B cell (primary cell): ENCODE measurements around the gene RDH13. TPM values are rescaled to one million over a fixed set of nuclear protein-coding genes. Genes with fewer than 3 reads are reported as not detected.
"Not testable (repeated sequence)": the region's sequence is repeated elsewhere in the genome, so short reads cannot be mapped to it uniquely, and the experiment has no call there.

Source experiments
- ATAC-seq: fragments of 200-7000 bp; cut with Tn5 transposase; one replicate; pipeline ENCODE4 v1.10.0; 2021; ENCODE audit warnings: low read depth, mild to moderate bottlenecking, moderate number of reproducible peaks, moderate library complexity
- CTCF ChIA-PET: fragments of 350-600 bp; sonication (Branson Sonifier 250); formaldehyde crosslinking; loops from one replicate; lab custom pipeline; 2021; ENCODE audit warnings: antibody characterized with exemption, inconsistent platforms; lab: Charles Lee
- POLR2A ChIA-PET: fragments of 350-600 bp; sonication (Branson Sonifier 250); formaldehyde crosslinking; loops from one replicate; lab custom pipeline; 2021; ENCODE audit warnings: antibody characterized with exemption; lab: Charles Lee
- DNase-seq: peaks from one replicate; pipeline ENCODE4 v3.0.0; 2013
- H2AFZ ChIP-seq: 2 replicates; pipeline ENCODE4 v1.6.1; 2012; ENCODE audit warnings: mild to moderate bottlenecking, low read depth, low read length; ENCODE audit not compliant: insufficient read depth, poor library complexity, severe bottlenecking
- H3K27ac ChIP-seq, 2 donors: 1 replicate in 1 of 2; 2 replicates in 1 of 2; pipeline ENCODE4 v1.5.1; 2012 to 2013; ENCODE audit warnings: low read length in 2 of 2, mild to moderate bottlenecking in 2 of 2, moderate library complexity in 1 of 2
- H3K27me3 ChIP-seq, 4 experiments: fragments of 200-600 bp in 1 of 4; sonication (generic) in 1 of 4; replicated peaks in 1 of 4; 1 replicate in 2 of 4; 2 replicates in 2 of 4; pipeline versions ENCODE4 v1.6.1 to v1.7.0; 2013 to 2016; ENCODE audit warnings: low read length in 3 of 4, mild to moderate bottlenecking in 2 of 4, mixed read lengths in 1 of 4, moderate library complexity in 1 of 4; ENCODE audit not compliant: insufficient read depth in 4 of 4, control insufficient read depth in 3 of 4; ENCODE audit errors: control extremely low read depth in 1 of 4
- H3K36me3 ChIP-seq, 2 experiments: replicated peaks in 1 of 2; 1 replicate in 1 of 2; 2 replicates in 1 of 2; pipeline versions ENCODE4 v1.6.1 to v1.7.1; 2013; ENCODE audit warnings: low read length in 1 of 2; ENCODE audit not compliant: insufficient read depth in 2 of 2, control insufficient read depth in 1 of 2; ENCODE audit errors: control extremely low read depth in 1 of 2, extremely low read depth in 1 of 2
- H3K4me1 ChIP-seq, 2 donors: fragments of 200-600 bp in 1 of 2; sonication (generic) in 1 of 2; 1 replicate in 1 of 2; 2 replicates in 1 of 2; pipeline versions ENCODE4 v1.5.1 to v1.6.1; 2013 to 2017; ENCODE audit warnings: low read length in 2 of 2; ENCODE audit not compliant: control insufficient read depth in 2 of 2, insufficient read depth in 2 of 2
- H3K4me2 ChIP-seq: replicated peaks from 2 replicates; pipeline ENCODE3; 2012; ENCODE audit warnings: mild to moderate bottlenecking, low read depth, low read length; ENCODE audit not compliant: poor library complexity, severe bottlenecking
- H3K4me3 ChIP-seq, 5 experiments: fragments of 200-600 bp in 1 of 5; sonication (generic) in 1 of 5; 1 replicate in 3 of 5; 2 replicates in 2 of 5; pipeline versions ENCODE4 v1.5.1 to v1.7.0; 2011 to 2016; ENCODE audit warnings: low read length in 4 of 5, mild to moderate bottlenecking in 4 of 5, low read depth in 2 of 5, control low read depth in 1 of 5, moderate library complexity in 1 of 5; ENCODE audit not compliant: insufficient read depth in 1 of 5; ENCODE audit errors: control extremely low read depth in 1 of 5, extremely low read depth in 1 of 5
- H3K79me2 ChIP-seq: fragments of 200-600 bp; sonication (generic); one replicate; pipeline ENCODE4 v1.6.0; 2016; ENCODE audit warnings: low read length; ENCODE audit not compliant: control insufficient read depth, insufficient read depth
- H3K9ac ChIP-seq: fragments of 200-600 bp; sonication (generic); 2 replicates; pipeline ENCODE4 v1.6.1; 2017; ENCODE audit warnings: mild to moderate bottlenecking, low read length, moderate library complexity
- H3K9me3 ChIP-seq, 3 donors: one replicate each; pipeline versions ENCODE4 v1.6.1 to v1.7.1; 2013; ENCODE audit warnings: low read length in 2 of 3; ENCODE audit not compliant: control insufficient read depth in 2 of 3, insufficient read depth in 1 of 3; ENCODE audit errors: control extremely low read depth in 1 of 3
- H4K20me1 ChIP-seq: 2 replicates; pipeline ENCODE4 v1.6.0; 2012; ENCODE audit warnings: mild to moderate bottlenecking, low read length; ENCODE audit not compliant: insufficient read depth, control insufficient read depth, poor library complexity, severe bottlenecking
- H3K27ac Mint-ChIP-seq: one replicate; pipeline ENCODE4 v1.8.0; 2021; ENCODE audit warnings: mixed read lengths
- H3K27me3 Mint-ChIP-seq: one replicate; pipeline ENCODE4 v1.8.0; 2021; ENCODE audit warnings: mixed read lengths
- H3K4me1 Mint-ChIP-seq: one replicate; pipeline ENCODE4 v1.8.0; 2021; ENCODE audit warnings: mixed read lengths
- H3K4me3 Mint-ChIP-seq: one replicate; pipeline ENCODE4 v1.8.0; 2021; ENCODE audit warnings: mixed read lengths
- H3K9me3 Mint-ChIP-seq: one replicate; pipeline ENCODE4 v1.8.0; 2022; ENCODE audit warnings: mixed read lengths; ENCODE audit not compliant: insufficient read depth
- CTCF ChIP-seq: fragments of 200-600 bp; IDR thresholded peaks from one replicate; pipeline ENCODE4 v1.8.0; 2022; ENCODE audit warnings: antibody characterized with exemption, mild to moderate bottlenecking
- EZH2 ChIP-seq: IDR thresholded peaks from 2 replicates; pipeline ENCODE4 v1.6.1; 2012; ENCODE audit warnings: borderline replicate concordance, low read depth, mild to moderate bottlenecking, moderate library complexity, low read length; ENCODE audit not compliant: insufficient read depth, poor library complexity, severe bottlenecking
- WGBS: methylation state at CpG from one replicate; pipeline ENCODE4 v1.1.5; 2013; ENCODE audit warnings: missing lambda C conversion rate; ENCODE audit not compliant: insufficient coverage; 5-methylcytosine and 5-hydroxymethylcytosine counted together
- intact Hi-C: fragments of 100-400 bp; cut with micrococcal nuclease; formaldehyde crosslinking; loops from one replicate; pipeline ENCODE4 v1.10.0; 2022
- polyA plus RNA-seq: library from polyadenylated mRNA; depleted of rRNA; stranded (reverse); fragments of >200 nt; gene quantifications from 2 replicates; pipeline ENCODE4 v1.2.3, GENCODE V29; 2012
- total RNA-seq, 2 donors: library from RNA; stranded (reverse); fragments of 120-200 nt in 1 of 2; gene quantifications; 1 replicate in 1 of 2; 2 replicates in 1 of 2; pipeline versions ENCODE4 v1.2.3 to v1.2.4, GENCODE V29; 2013 to 2022

RDH13 gene
- total and polyA plus RNA-seq, 2 donors (not counting 1 experiment from before 2014, with no cell fraction given) = 17.5 to 20.4 TPM

- Histone ChIP-seq H3K27ac (no peak overlapping the region), H2AFZ (no peak overlapping the region), H3K4me2 (no peak overlapping the region), H3K9ac (no peak overlapping the region), H3K4me3 (no peak overlapping the region), H3K79me2 (peaks cover 4% of the 10 kb centered on the region), H4K20me1 (no peaks in the 10 kb centered on the region), H3K27me3 (no peaks in the 10 kb centered on the region), H3K36me3 (no peaks in the 10 kb centered on the region), H3K9me3 (peaks cover 0 to 32% (median 7%) of the 10 kb centered on the region in 3 donors), H3K4me1 (no peaks in the 10 kb centered on the region)
- ATAC-seq (no peak), DNase-seq (no peak)
- 96% methylated on average over 6 of the region's 7 CpGs for WGBS
- intact Hi-C loops = no loop called here
- Mint-ChIP-seq H3K27me3 (no peaks in the 10 kb centered on the region), H3K27ac (no peak overlapping the region), H3K4me3 (no peak overlapping the region), H3K4me1 (peaks cover 6% of the 10 kb centered on the region), H3K9me3 (peaks cover 4% of the 10 kb centered on the region)
- POLR2A ChIA-PET = no interaction called here
- TF ChIP-seq EZH2 (no peak), CTCF (no peak)
- CTCF ChIA-PET = no interaction called here
Measured at GRCh38 chr19:55028757-55029156, 34.2 kb downstream of the RDH13 start.

- no peak for TF ChIP-seq CTCF
- no peak for TF ChIP-seq EZH2
- ChIA-PET POLR2A (no interaction called here), CTCF (interaction anchor here (0.6 kb wide), 1 partner anchor 875 kb away, joined by 3 read pairs; no protein-coding TSS in a partner anchor)
- no peaks in the 10 kb centered on the region for H3K27me3 Mint-ChIP-seq
- no peak overlapping the region for H3K4me3 Mint-ChIP-seq
- Histone ChIP-seq H3K79me2 (peaks cover 4% of the 10 kb centered on the region), H4K20me1 (no peaks in the 10 kb centered on the region), H3K4me3 (no peak overlapping the region), H3K9ac (no peak overlapping the region), H3K27ac (no peak overlapping the region), H3K9me3 (peaks cover 0 to 26% (median 7%) of the 10 kb centered on the region in 3 donors), H3K36me3 (no peaks in the 10 kb centered on the region), H3K4me1 (no peaks in the 10 kb centered on the region), H2AFZ (no peak overlapping the region), H3K4me2 (no peak overlapping the region), H3K27me3 (no peaks in the 10 kb centered on the region)
- WGBS = 95% methylated on average over 17 of the region's 21 CpGs
- no peak for ATAC-seq
- H3K27ac Mint-ChIP-seq = no peak overlapping the region
- peaks cover 4% of the 10 kb centered on the region for H3K9me3 Mint-ChIP-seq
- H3K4me1 Mint-ChIP-seq = peaks cover 6% of the 10 kb centered on the region
- intact Hi-C loops = no loop called here
- no peak for DNase-seq
Measured at GRCh38 chr19:55027472-55028337, 35.2 kb downstream of the RDH13 start.

- intact Hi-C loops, H3K4me3 Mint-ChIP-seq, POLR2A ChIA-PET, H3K4me2 ChIP-seq, CTCF ChIA-PET, H3K27ac Mint-ChIP-seq, H2AFZ ChIP-seq, H3K4me3 ChIP-seq, H4K20me1 ChIP-seq, H3K9me3 Mint-ChIP-seq, H3K27me3 ChIP-seq, H3K9ac ChIP-seq, ATAC-seq, H3K4me1 ChIP-seq, H3K4me1 Mint-ChIP-seq, H3K27ac ChIP-seq, DNase-seq, H3K27me3 Mint-ChIP-seq, H3K36me3 ChIP-seq, H3K79me2 ChIP-seq: not testable (repeated sequence)
- H3K9me3 ChIP-seq = peaks cover 0 to 23% (median 7%) of the 10 kb centered on the region in 3 donors
- no CpG with 5 or more reads among the region's 12 CpGs for WGBS
Measured at GRCh38 chr19:55027140-55027471, 35.8 kb downstream of the RDH13 start.
